HG03558 (cell line): ENCODE results near the gene CLEC3B.
"Not testable (repeated sequence)": the region's sequence is repeated elsewhere in the genome, so short reads cannot be mapped to it uniquely, and the experiment has no call there.

Experiments used
- ATAC-seq: cut with Tn5 transposase; IDR thresholded peaks from one replicate; pipeline ENCODE4 v1.9.1; 2021; ENCODE audit warnings: moderate number of reproducible peaks; ENCODE audit not compliant: unreplicated experiment; ENCODE audit errors: extremely low read depth

Gene CLEC3B

GRCh38 chr3:45026038-45026437 is at the start of gene CLEC3B:
Gene CLEC3B (plus strand): TSS chr3:45026303. CDS start chr3:45026363, 60 bp downstream.
- ATAC-seq, result no peak

GRCh38 chr3:44981220-44981619 is 44.9 kb upstream of the CLEC3B start:
- no peak for ATAC-seq

- ATAC-seq, result no peak
Measured at GRCh38 chr3:44981751-44982150, 44.4 kb upstream of the CLEC3B start.

GRCh38 chr3:44982817-44983216 is 43.3 kb upstream of the CLEC3B start:
- no peak for ATAC-seq

GRCh38 chr3:44983484-44983941 is 42.6 kb upstream of the CLEC3B start:
- no peak for ATAC-seq

GRCh38 chr3:44984335-44984734 is 41.8 kb upstream of the CLEC3B start:
- no peak for ATAC-seq

- ATAC-seq, result not testable (repeated sequence)
Measured at GRCh38 chr3:44986330-44986729, 39.8 kb upstream of the CLEC3B start.

GRCh38 chr3:44987332-44987731 is 38.8 kb upstream of the CLEC3B start:
- ATAC-seq, result no peak

- ATAC-seq, result no peak
Measured at GRCh38 chr3:44988073-44988472, 38.0 kb upstream of the CLEC3B start.

GRCh38 chr3:44989141-44989540 is 37.0 kb upstream of the CLEC3B start:
- ATAC-seq, result no peak

- ATAC-seq, result no peak
Measured at GRCh38 chr3:44989636-44990373, 36.3 kb upstream of the CLEC3B start.

GRCh38 chr3:44991326-44991725 is 34.8 kb upstream of the CLEC3B start:
- no peak for ATAC-seq

- ATAC-seq, result no peak
Measured at GRCh38 chr3:44992555-44993470, 33.3 kb upstream of the CLEC3B start.

- no peak for ATAC-seq
Measured at GRCh38 chr3:44993471-44994205, 32.5 kb upstream of the CLEC3B start.

- ATAC-seq, result no peak
Measured at GRCh38 chr3:44995142-44995770, 30.8 kb upstream of the CLEC3B start.

GRCh38 chr3:44996556-44996969 is 29.5 kb upstream of the CLEC3B start:
- ATAC-seq, result no peak

- ATAC-seq, result no peak
Measured at GRCh38 chr3:44999782-45000181, 26.3 kb upstream of the CLEC3B start.

GRCh38 chr3:45000823-45001222 is 25.3 kb upstream of the CLEC3B start:
- ATAC-seq, result no peak

GRCh38 chr3:45001738-45002137 is 24.4 kb upstream of the CLEC3B start:
- no peak for ATAC-seq

GRCh38 chr3:45002139-45002660 is 23.9 kb upstream of the CLEC3B start:
- ATAC-seq, result no peak
